Activated T-helper 2 cell treated with anti-CD3 and anti-CD28 coated beads, Interferon-gamma antibody, Interleukin-2, Interleukin-4, amounts not matched to agents 10 μg/mL and 5 μg/mL and 100 μg/mL, durations not matched to agents 14 hours and 24 hours and 36 hours (primary cell): ENCODE results near the gene ANGPTL1. TPM values are rescaled to one million over a fixed set of nuclear protein-coding genes. Genes with fewer than 3 reads are reported as not detected.
"Not testable (repeated sequence)": the region's sequence is repeated elsewhere in the genome, so short reads cannot be mapped to it uniquely, and the experiment has no call there.

Experiments
- DNase-seq: peaks from one replicate; pipeline ENCODE4 v3.0.0; 2021; ENCODE audit warnings: low spot score
- H3K27ac Mint-ChIP-seq: one replicate; pipeline ENCODE4 v1.8.0; 2021; ENCODE audit warnings: mixed read lengths
- H3K27me3 Mint-ChIP-seq: one replicate; pipeline ENCODE4 v1.8.0; 2021; ENCODE audit warnings: low read depth, mixed read lengths
- H3K36me3 Mint-ChIP-seq: one replicate; pipeline ENCODE4 v1.8.0; 2021; ENCODE audit warnings: low read depth, mixed read lengths
- H3K4me1 Mint-ChIP-seq: one replicate; pipeline ENCODE4 v1.8.0; 2021; ENCODE audit warnings: low read depth, mixed read lengths
- H3K4me3 Mint-ChIP-seq: one replicate; pipeline ENCODE4 v1.8.0; 2021; ENCODE audit warnings: low read depth, mild to moderate bottlenecking, moderate library complexity, mixed read lengths
- H3K9me3 Mint-ChIP-seq: one replicate; pipeline ENCODE4 v1.8.0; 2021; ENCODE audit warnings: mixed read lengths
- intact Hi-C: fragments of 100-400 bp; cut with micrococcal nuclease; formaldehyde crosslinking; loops from one replicate; pipeline ENCODE4 v1.15.1; 2023
- total RNA-seq: library from RNA; stranded (reverse); gene quantifications from 2 replicates; pipeline ENCODE4 v1.2.3, GENCODE V29; 2022

Gene ANGPTL1
- total RNA-seq, 1 donor from 2014 or later = not detected

DNA sequence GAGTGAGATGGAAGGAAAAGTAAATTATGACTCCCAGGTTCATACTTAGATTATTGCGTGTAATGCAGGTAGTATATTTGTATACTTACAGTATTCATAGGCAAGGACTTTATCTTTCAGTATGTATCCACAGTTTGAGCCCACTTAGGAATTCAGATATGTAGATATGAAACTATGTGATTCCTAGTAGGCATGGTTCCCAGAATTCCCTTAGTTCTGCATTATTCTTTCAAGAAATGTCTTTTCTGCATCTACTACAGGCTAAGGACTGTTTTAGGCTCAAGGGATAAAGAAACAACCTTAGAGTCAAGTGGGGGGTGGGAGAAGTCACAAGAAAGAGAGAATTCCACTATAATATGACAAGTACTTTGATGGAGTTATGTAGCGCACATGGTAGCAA lies 13.8 kb downstream of the ANGPTL1 start:
- H3K27ac Mint-ChIP-seq = no peak overlapping the region
- intact Hi-C loops = no loop called here
- no peaks in the 10 kb centered on the region for H3K4me1 Mint-ChIP-seq
- H3K36me3 Mint-ChIP-seq = no peaks in the 10 kb centered on the region
- H3K9me3 Mint-ChIP-seq = no peaks in the 10 kb centered on the region
- DNase-seq = no peak
- H3K27me3 Mint-ChIP-seq = peaks cover 5% of the 10 kb centered on the region
- no peak overlapping the region for H3K4me3 Mint-ChIP-seq

GRCh38 chr1:178849918-178850317 lies 21.0 kb downstream of the ANGPTL1 start:
- Mint-ChIP-seq H3K4me3 (no peak overlapping the region), H3K27ac (no peak overlapping the region), H3K27me3 (peaks cover 2% of the 10 kb centered on the region), H3K9me3 (no peaks in the 10 kb centered on the region), H3K4me1 (no peaks in the 10 kb centered on the region), H3K36me3 (no peaks in the 10 kb centered on the region)
- intact Hi-C loops = no loop called here
- DNase-seq = no peak

GRCh38 chr1:178847919-178848318 lies 23.0 kb downstream of the ANGPTL1 start:
- H3K4me3 Mint-ChIP-seq, H3K27ac Mint-ChIP-seq, H3K4me1 Mint-ChIP-seq, H3K9me3 Mint-ChIP-seq, H3K36me3 Mint-ChIP-seq, H3K27me3 Mint-ChIP-seq, intact Hi-C loops, DNase-seq: not testable (repeated sequence)

DNA sequence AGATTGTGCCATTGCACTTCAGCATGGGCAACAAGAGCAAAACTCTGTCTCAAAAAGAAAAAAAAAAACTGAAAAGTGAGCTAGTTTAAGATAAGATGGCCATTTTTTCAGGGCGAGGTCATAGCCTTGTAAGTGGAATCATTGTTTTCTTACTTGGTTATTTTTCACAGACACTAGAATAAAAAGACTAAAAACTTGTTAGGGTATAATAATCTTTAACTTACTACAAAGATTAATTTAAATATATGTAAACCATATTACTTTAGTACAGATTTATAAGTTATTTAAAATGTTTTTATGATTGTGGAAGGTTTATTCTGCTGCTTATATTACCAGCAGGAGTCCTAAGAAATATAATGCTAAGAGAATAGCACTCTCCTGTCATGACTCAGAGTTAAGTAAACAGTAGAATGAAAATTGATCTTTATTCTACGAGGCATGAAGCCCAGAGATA lies 23.5 kb downstream of the ANGPTL1 start:
- Mint-ChIP-seq H3K9me3 (no peaks in the 10 kb centered on the region), H3K4me1 (no peaks in the 10 kb centered on the region), H3K27me3 (no peaks in the 10 kb centered on the region), H3K27ac (no peak overlapping the region), H3K36me3 (no peaks in the 10 kb centered on the region), H3K4me3 (no peak overlapping the region)
- no peak for DNase-seq
- intact Hi-C loops = no loop called here

DNA sequence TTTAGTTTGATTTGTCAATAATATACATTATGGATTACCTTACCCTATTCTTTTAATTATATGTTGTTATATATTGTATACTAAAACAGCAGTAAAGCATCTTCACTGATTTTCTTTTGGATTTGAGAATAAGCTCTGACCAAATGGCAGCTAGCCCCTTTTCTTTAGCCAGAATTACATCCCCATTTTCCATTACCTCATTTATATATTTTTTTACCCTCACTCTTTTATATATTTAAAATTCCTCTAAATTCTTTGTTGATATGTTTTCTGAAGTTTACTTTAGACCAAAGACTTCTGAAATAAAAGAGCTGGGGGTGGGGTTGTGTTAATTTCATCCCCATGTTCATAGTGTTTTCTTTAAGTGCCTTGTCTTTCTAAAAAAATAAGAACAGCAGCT lies 24.6 kb downstream of the ANGPTL1 start:
- Mint-ChIP-seq H3K36me3 (no peaks in the 10 kb centered on the region), H3K4me1 (no peaks in the 10 kb centered on the region), H3K27ac (no peak overlapping the region), H3K4me3 (no peak overlapping the region), H3K27me3 (no peaks in the 10 kb centered on the region), H3K9me3 (no peaks in the 10 kb centered on the region)
- intact Hi-C loops = no loop called here
- no peak for DNase-seq

- no peak for DNase-seq
- intact Hi-C loops = no loop called here
- Mint-ChIP-seq H3K4me3 (no peak overlapping the region), H3K4me1 (no peaks in the 10 kb centered on the region), H3K27ac (no peak overlapping the region), H3K9me3 (no peaks in the 10 kb centered on the region), H3K36me3 (no peaks in the 10 kb centered on the region), H3K27me3 (no peaks in the 10 kb centered on the region)
These were observed 26.4 kb downstream of the ANGPTL1 start for GRCh38 chr1:178844436-178844835.

- Mint-ChIP-seq H3K9me3 (no peaks in the 10 kb centered on the region), H3K4me3 (no peak overlapping the region), H3K27ac (no peak overlapping the region), H3K27me3 (no peaks in the 10 kb centered on the region), H3K36me3 (no peaks in the 10 kb centered on the region), H3K4me1 (peaks cover 13% of the 10 kb centered on the region)
- intact Hi-C loops = no loop called here
- no peak for DNase-seq
These were observed 45.7 kb downstream of the ANGPTL1 start for GRCh38 chr1:178825167-178825566.

DNA sequence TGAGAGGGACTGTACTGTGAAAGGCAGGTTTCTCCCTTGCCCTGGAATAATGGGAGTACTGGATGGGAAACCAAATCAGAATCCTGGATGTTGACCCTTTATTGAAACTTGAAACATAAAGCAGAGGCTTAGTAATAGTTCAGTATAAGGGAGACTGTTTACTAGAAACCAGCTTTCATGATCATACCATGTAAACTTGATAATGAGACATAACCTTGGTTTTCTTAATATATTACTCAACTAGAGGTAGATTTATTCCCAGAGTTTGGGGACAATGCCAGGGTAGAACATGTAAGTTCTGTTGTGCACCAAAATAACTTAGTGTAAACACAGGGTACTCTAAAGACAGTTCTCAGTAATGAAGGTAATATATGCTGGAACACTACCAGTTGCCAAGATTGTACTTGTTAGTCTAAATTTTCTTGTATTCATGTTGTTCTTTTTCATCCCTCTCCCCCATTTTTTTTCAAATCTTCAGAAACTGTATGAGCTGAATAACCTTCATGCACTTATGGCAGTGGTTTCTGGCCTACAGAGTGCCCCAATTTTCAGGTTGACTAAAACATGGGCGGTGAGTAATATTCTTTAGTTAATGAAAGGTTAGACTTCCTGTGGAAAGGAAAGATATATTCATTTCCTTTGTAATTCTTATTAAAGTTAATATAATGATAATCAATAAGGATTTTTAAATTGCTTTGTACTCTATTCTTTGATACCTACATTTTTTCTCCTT lies 49.6 kb downstream of the ANGPTL1 start:
- no peaks in the 10 kb centered on the region for H3K9me3 Mint-ChIP-seq
- no peaks in the 10 kb centered on the region for H3K36me3 Mint-ChIP-seq
- intact Hi-C loops = no loop called here
- no peaks in the 10 kb centered on the region for H3K27me3 Mint-ChIP-seq
- H3K27ac Mint-ChIP-seq = no peak overlapping the region
- peaks cover 13% of the 10 kb centered on the region for H3K4me1 Mint-ChIP-seq
- H3K4me3 Mint-ChIP-seq = no peak overlapping the region
- DNase-seq = no peak

DNA sequence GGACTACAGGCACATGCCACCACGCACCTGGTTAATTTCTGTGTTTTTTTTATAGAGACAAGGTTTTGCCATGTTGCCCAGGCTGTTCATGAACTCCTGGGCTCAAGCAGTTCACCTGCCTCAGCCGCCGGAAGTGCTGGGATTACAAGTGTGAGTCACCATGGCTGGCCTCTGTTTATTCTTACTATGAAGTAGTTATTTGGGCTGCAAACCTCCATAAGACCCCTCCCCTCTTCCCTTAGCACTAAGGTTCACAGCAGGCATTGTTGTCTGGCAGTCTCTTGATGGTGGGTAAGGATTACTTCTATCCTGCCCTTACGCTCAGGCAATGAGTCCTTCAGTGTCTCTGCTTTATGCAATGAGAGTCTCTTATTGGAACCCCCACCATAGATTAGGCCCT lies 51.8 kb downstream of the ANGPTL1 start:
- H3K27ac Mint-ChIP-seq = no peak overlapping the region
- DNase-seq = no peak
- H3K4me1 Mint-ChIP-seq = peaks cover 7% of the 10 kb centered on the region
- intact Hi-C loops = no loop called here
- H3K4me3 Mint-ChIP-seq = no peak overlapping the region
- H3K36me3 Mint-ChIP-seq = no peaks in the 10 kb centered on the region
- no peaks in the 10 kb centered on the region for H3K27me3 Mint-ChIP-seq
- H3K9me3 Mint-ChIP-seq = no peaks in the 10 kb centered on the region

- H3K27me3 Mint-ChIP-seq = no peaks in the 10 kb centered on the region
- no peak overlapping the region for H3K4me3 Mint-ChIP-seq
- no peaks in the 10 kb centered on the region for H3K9me3 Mint-ChIP-seq
- no peak overlapping the region for H3K27ac Mint-ChIP-seq
- no peaks in the 10 kb centered on the region for H3K36me3 Mint-ChIP-seq
- H3K4me1 Mint-ChIP-seq = peaks cover 7% of the 10 kb centered on the region
- no peak for DNase-seq
- intact Hi-C loops = no loop called here
These were observed 52.5 kb downstream of the ANGPTL1 start for GRCh38 chr1:178818416-178818815.

- no peak for DNase-seq
- Mint-ChIP-seq H3K4me1 (no peaks in the 10 kb centered on the region), H3K36me3 (no peaks in the 10 kb centered on the region), H3K4me3 (no peak overlapping the region), H3K27ac (no peak overlapping the region), H3K9me3 (no peaks in the 10 kb centered on the region), H3K27me3 (no peaks in the 10 kb centered on the region)
- intact Hi-C loops = no loop called here
These were observed 60.3 kb downstream of the ANGPTL1 start for GRCh38 chr1:178810585-178810984.

GRCh38 chr1:178808529-178808928 lies 62.3 kb downstream of the ANGPTL1 start:
- Mint-ChIP-seq H3K4me1 (no peaks in the 10 kb centered on the region), H3K9me3 (no peaks in the 10 kb centered on the region), H3K27me3 (no peaks in the 10 kb centered on the region), H3K27ac (no peak overlapping the region), H3K36me3 (no peaks in the 10 kb centered on the region), H3K4me3 (no peak overlapping the region)
- DNase-seq = no peak
- intact Hi-C loops = no loop called here

DNA sequence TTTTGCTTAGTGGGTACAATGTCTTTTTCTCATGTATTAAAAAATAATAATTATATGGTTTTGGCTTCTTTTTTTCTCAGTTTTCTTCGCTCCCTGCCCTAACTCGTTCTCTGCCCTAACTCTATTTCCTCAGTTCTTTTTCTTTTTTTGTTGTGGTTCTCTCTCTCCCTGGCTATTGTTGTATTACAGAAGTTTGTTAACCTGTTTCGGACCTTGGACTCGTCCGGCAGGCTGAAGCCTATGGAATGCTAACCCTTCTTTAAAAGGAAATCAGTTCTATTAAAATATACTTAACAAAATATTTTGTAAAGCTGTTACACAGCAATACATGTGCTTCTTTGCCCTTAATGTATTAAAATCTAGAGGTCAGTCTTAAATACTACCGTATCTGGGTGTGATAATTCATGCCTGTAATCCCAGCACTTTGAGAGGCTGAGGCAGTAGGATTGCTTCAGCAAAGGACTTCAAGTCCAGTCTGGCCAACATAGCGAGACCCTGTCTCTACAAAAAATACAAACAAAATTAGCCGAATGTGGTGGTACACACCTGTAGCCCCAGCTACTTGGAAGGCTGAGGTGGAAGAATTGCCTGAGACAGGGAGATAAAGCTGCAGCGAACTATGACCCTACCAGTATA lies 64.1 kb downstream of the ANGPTL1 start:
- Mint-ChIP-seq H3K4me3 (no peak overlapping the region), H3K4me1 (no peaks in the 10 kb centered on the region), H3K27ac (no peak overlapping the region), H3K27me3 (no peaks in the 10 kb centered on the region), H3K36me3 (no peaks in the 10 kb centered on the region), H3K9me3 (no peaks in the 10 kb centered on the region)
- intact Hi-C loops = no loop called here
- DNase-seq = no peak
